NB4 (cell line): ENCODE data around the gene SH3BP1.

Experiments
- MYC ChIP-seq: IDR thresholded peaks from 2 replicates; pipeline ENCODE4 v1.6.1; 2011; ENCODE audit warnings: low read depth, low read length
- POLR2A ChIP-seq: IDR thresholded peaks from 2 replicates; pipeline ENCODE4 v1.6.1; 2011; ENCODE audit warnings: mild to moderate bottlenecking; ENCODE audit not compliant: insufficient read length; ENCODE audit errors: extremely low read depth
- TF ChIP-seq, protein P1 (sequence below): IDR thresholded peaks from one replicate; pipeline ENCODE4 v1.5.1; 2012; ENCODE audit warnings: low read depth, low read length
- TF ChIP-seq, protein P2 (sequence below): IDR thresholded peaks from 2 replicates; pipeline ENCODE4 v1.6.1; 2011; ENCODE audit warnings: low read depth, low read length

DNA sequence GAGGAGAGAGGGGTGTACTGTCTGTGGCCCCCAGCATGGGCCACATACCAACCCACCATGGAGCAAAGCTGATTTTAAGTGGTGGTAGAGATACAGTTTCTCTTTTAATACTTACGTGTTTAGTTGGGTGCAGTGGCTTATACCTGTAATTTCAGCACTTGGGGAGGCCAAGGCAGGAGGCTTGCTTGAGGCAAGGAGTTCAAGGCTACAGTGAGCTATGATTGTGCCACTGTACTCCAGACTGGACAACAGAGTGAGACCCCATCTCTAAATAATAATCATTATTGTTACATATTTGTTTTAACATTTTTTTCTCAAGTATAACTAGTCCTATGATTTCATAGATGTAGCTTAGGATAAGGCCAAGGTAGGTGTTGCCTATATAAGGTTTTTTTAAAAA, 22.0 kb upstream of the SH3BP1 start:
- TF ChIP-seq, protein P1, sequence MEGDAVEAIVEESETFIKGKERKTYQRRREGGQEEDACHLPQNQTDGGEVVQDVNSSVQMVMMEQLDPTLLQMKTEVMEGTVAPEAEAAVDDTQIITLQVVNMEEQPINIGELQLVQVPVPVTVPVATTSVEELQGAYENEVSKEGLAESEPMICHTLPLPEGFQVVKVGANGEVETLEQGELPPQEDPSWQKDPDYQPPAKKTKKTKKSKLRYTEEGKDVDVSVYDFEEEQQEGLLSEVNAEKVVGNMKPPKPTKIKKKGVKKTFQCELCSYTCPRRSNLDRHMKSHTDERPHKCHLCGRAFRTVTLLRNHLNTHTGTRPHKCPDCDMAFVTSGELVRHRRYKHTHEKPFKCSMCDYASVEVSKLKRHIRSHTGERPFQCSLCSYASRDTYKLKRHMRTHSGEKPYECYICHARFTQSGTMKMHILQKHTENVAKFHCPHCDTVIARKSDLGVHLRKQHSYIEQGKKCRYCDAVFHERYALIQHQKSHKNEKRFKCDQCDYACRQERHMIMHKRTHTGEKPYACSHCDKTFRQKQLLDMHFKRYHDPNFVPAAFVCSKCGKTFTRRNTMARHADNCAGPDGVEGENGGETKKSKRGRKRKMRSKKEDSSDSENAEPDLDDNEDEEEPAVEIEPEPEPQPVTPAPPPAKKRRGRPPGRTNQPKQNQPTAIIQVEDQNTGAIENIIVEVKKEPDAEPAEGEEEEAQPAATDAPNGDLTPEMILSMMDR = no peak
- TF ChIP-seq POLR2A (no peak), MYC (no peak)
- TF ChIP-seq, protein P2, sequence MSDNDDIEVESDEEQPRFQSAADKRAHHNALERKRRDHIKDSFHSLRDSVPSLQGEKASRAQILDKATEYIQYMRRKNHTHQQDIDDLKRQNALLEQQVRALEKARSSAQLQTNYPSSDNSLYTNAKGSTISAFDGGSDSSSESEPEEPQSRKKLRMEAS = no peak
